Liver (tissue), 3 donors: ENCODE data around the gene BCL2.

Experiments used
- EGR1 ChIP-seq, 2 donors: IDR thresholded peaks; 2 replicates each; pipeline ENCODE4 v1.6.1; 2016 to 2018; ENCODE audit warnings: antibody characterized with exemption in 2 of 2, low read depth in 2 of 2
- FOXA1 ChIP-seq: IDR thresholded peaks from 2 replicates; pipeline ENCODE4 v1.6.1; 2016; ENCODE audit warnings: antibody characterized with exemption
- GABPA ChIP-seq, 2 donors: IDR thresholded peaks in 1 of 2; conservative IDR thresholded peaks in 1 of 2; 2 replicates each; pipeline ENCODE4 v1.6.1; 2016; ENCODE audit warnings: antibody characterized with exemption in 2 of 2, mild to moderate bottlenecking in 1 of 2, moderate library complexity in 1 of 2
- JUND ChIP-seq, 2 donors: IDR thresholded peaks; 2 replicates each; pipeline ENCODE4 v1.6.1; 2016; ENCODE audit warnings: antibody characterized with exemption in 2 of 2
- NR2F2 ChIP-seq: IDR thresholded peaks from 2 replicates; pipeline ENCODE4 v1.6.1; 2016; ENCODE audit warnings: antibody characterized with exemption
- RAD21 ChIP-seq, 2 donors: IDR thresholded peaks; 2 replicates each; pipeline ENCODE4 v1.6.1; 2016; ENCODE audit warnings: antibody characterized with exemption in 2 of 2, mild to moderate bottlenecking in 2 of 2
- RXRA ChIP-seq, 2 donors: IDR thresholded peaks; 2 replicates each; pipeline ENCODE4 v1.6.1; 2017 to 2018; ENCODE audit warnings: antibody characterized with exemption in 2 of 2, mild to moderate bottlenecking in 1 of 2
- TAF1 ChIP-seq: conservative IDR thresholded peaks from 2 replicates; pipeline ENCODE4 v1.6.1; 2016; ENCODE audit warnings: antibody characterized with exemption, mild to moderate bottlenecking
- YY1 ChIP-seq: IDR thresholded peaks from 2 replicates; pipeline ENCODE4 v1.6.1; 2016; ENCODE audit warnings: antibody characterized with exemption, mild to moderate bottlenecking
- TF ChIP-seq, protein P1 (sequence below): fragments of 150-350 bp; IDR thresholded peaks from 2 replicates; pipeline ENCODE4 v1.5.1; 2017; ENCODE audit warnings: improper control_type of control experiment, low read depth, low read length; ENCODE audit not compliant: missing input control
- TF ChIP-seq, protein P2 (sequence below): IDR thresholded peaks from 2 replicates; pipeline ENCODE4 v1.6.1; 2016; ENCODE audit warnings: antibody characterized with exemption
- TF ChIP-seq, protein P3 (sequence below): IDR thresholded peaks from 2 replicates; pipeline ENCODE4 v1.6.1; 2016; ENCODE audit warnings: antibody characterized with exemption
- TF ChIP-seq, protein P4 (sequence below): IDR thresholded peaks from 2 replicates; pipeline ENCODE4 v1.6.1; 2016; ENCODE audit warnings: antibody characterized with exemption, mild to moderate bottlenecking
- donor health status: healthy.
- donor health status: healthy.

DNA sequence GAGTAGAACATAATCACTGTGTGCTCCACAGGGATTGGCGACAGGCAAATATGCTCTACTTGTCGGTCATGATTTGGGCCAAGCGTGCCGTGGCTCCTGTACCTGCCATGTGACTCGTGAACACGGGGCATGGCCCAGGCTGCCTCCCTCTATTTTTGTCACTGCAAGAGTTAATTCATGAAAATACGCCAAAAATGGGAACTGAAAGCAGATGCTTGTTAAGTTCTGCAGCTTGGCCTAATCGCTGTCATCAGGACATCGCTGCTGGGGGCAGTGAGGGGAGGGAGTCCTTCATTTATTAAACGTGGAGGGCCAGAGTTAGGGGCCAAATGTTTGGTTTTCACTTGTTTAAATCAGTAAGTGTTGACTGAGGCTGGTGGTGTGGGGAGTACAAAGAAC is 177.8 kb downstream of the BCL2 start:
- TF ChIP-seq YY1 (no peak), GABPA (IDR thresholded peaks at IDR 0.05 in 1 of 2, conservative IDR thresholded peaks at IDR 0.05 in 1 of 2) (no peak), JUND (IDR thresholded peaks at IDR 0.05) (no peak), FOXA1 (no peak), TAF1 (no peak), NR2F2 (no peak), RAD21 (IDR thresholded peaks at IDR 0.05) (no peak), EGR1 (IDR thresholded peaks at IDR 0.05; ENCODE audit: low read depth in 2 of 2) (no peak), RXRA (IDR thresholded peaks at IDR 0.05) (no peak)
- TF ChIP-seq, protein P1, sequence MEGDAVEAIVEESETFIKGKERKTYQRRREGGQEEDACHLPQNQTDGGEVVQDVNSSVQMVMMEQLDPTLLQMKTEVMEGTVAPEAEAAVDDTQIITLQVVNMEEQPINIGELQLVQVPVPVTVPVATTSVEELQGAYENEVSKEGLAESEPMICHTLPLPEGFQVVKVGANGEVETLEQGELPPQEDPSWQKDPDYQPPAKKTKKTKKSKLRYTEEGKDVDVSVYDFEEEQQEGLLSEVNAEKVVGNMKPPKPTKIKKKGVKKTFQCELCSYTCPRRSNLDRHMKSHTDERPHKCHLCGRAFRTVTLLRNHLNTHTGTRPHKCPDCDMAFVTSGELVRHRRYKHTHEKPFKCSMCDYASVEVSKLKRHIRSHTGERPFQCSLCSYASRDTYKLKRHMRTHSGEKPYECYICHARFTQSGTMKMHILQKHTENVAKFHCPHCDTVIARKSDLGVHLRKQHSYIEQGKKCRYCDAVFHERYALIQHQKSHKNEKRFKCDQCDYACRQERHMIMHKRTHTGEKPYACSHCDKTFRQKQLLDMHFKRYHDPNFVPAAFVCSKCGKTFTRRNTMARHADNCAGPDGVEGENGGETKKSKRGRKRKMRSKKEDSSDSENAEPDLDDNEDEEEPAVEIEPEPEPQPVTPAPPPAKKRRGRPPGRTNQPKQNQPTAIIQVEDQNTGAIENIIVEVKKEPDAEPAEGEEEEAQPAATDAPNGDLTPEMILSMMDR = no peak
- TF ChIP-seq, protein P2, sequence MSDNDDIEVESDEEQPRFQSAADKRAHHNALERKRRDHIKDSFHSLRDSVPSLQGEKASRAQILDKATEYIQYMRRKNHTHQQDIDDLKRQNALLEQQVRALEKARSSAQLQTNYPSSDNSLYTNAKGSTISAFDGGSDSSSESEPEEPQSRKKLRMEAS = no peak
- TF ChIP-seq, protein P3, sequence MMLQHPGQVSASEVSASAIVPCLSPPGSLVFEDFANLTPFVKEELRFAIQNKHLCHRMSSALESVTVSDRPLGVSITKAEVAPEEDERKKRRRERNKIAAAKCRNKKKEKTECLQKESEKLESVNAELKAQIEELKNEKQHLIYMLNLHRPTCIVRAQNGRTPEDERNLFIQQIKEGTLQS = no peak
- TF ChIP-seq, protein P4, sequence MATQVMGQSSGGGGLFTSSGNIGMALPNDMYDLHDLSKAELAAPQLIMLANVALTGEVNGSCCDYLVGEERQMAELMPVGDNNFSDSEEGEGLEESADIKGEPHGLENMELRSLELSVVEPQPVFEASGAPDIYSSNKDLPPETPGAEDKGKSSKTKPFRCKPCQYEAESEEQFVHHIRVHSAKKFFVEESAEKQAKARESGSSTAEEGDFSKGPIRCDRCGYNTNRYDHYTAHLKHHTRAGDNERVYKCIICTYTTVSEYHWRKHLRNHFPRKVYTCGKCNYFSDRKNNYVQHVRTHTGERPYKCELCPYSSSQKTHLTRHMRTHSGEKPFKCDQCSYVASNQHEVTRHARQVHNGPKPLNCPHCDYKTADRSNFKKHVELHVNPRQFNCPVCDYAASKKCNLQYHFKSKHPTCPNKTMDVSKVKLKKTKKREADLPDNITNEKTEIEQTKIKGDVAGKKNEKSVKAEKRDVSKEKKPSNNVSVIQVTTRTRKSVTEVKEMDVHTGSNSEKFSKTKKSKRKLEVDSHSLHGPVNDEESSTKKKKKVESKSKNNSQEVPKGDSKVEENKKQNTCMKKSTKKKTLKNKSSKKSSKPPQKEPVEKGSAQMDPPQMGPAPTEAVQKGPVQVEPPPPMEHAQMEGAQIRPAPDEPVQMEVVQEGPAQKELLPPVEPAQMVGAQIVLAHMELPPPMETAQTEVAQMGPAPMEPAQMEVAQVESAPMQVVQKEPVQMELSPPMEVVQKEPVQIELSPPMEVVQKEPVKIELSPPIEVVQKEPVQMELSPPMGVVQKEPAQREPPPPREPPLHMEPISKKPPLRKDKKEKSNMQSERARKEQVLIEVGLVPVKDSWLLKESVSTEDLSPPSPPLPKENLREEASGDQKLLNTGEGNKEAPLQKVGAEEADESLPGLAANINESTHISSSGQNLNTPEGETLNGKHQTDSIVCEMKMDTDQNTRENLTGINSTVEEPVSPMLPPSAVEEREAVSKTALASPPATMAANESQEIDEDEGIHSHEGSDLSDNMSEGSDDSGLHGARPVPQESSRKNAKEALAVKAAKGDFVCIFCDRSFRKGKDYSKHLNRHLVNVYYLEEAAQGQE = no peak
